ENCODE results near the gene ZNF672.

GRCh38 chr1:248823517-248824001 is 14.5 kb upstream of the ZNF672 start:
- TF ChIP-seq YY1 (IDR thresholded peaks at IDR 0.05; ENCODE audit: insufficient read depth, insufficient read length) (no peak), ZNF274 (IDR thresholded peaks at IDR 0.05; ENCODE audit: low read depth, low read length) (no peak), SUZ12 (IDR thresholded peaks at IDR 0.05; ENCODE audit: extremely low read depth, insufficient read depth, insufficient read length) (no peak)
